Epidermal melanocyte (primary cell): Measurements from ENCODE around the gene MAP1S.

Source experiments
- DNase-seq: peaks from one replicate; pipeline ENCODE4 v3.0.0; 2011; ENCODE audit warnings: low spot score; ENCODE audit not compliant: insufficient read length

The MAP1S gene

DNA sequence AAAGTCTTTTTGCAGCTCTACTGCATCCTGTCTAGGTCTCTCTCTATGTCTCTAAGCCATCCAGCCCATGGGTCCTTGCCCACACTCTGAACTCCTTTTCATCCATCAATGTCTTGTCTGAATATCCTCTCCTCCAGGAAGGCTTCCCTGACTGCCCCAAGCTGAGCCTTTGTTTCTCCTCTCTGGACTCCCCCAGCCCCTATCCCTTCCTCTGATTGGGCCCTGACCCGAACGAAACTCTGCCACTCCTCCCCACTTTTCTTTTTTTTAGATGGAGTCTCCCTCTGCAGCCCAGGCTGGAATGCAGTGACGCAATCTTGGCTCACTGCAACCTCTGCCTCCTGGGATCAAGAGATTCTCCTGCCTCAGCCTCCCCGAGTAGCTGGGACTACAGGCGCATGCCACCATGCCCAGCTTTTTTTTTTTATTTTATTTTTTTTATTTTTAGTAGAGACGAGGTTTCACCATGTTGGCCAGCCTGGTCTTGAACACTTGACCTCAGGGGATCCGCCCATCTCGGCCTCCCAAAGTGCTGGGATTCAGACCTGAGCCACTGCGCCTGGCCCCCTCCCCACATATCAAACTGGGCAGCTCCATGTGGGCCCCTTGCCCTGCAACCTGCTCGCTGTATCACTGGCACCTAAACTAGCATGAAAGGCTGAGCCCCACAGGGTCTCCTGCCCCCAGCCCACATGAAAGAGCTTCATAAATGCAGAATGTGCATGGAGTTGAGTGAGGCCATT, 30.3 kb upstream of the MAP1S start:
- no peak for DNase-seq

DNA sequence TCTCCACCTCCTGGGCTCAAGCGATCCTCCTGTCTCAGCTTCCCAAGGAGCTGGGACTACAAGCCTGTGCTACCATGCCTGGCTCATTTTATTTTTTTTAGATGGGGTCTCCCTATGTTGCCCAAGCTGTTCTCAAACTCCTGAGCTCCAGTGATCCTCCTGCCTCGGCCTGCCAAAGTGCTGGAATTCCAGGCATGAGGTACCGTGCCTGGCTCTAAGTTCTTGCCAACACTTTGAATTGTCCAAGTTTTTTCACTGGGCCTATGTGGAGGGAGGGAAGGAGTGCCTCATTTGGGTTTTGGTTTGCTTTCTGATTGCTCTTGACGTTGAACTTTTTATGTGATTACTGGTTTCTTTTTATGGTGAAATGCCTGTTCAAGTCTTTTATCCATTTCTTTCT, 26.7 kb upstream of the MAP1S start:
- DNase-seq = no peak

DNA sequence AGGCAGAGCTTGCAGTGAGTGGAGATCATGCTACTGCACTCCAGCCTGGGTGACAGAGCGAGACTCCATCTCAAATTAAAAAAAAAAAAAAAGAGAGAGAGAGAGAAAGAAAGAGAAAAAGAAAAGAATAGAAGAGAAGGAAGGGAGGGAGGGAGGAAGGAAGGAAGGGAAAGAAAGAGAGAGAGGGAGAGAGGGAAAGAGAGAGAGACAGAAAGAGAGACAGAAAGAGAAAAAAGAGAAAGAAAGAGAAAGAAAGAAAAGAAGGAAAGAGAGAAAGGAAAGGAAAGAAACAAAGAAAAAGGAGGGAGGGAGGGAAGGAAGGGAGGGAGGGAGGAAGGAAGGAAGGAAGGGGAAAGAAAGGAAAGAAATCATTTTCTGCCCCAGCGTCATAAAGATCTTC, 24.1 kb upstream of the MAP1S start:
- DNase-seq = no peak

DNA sequence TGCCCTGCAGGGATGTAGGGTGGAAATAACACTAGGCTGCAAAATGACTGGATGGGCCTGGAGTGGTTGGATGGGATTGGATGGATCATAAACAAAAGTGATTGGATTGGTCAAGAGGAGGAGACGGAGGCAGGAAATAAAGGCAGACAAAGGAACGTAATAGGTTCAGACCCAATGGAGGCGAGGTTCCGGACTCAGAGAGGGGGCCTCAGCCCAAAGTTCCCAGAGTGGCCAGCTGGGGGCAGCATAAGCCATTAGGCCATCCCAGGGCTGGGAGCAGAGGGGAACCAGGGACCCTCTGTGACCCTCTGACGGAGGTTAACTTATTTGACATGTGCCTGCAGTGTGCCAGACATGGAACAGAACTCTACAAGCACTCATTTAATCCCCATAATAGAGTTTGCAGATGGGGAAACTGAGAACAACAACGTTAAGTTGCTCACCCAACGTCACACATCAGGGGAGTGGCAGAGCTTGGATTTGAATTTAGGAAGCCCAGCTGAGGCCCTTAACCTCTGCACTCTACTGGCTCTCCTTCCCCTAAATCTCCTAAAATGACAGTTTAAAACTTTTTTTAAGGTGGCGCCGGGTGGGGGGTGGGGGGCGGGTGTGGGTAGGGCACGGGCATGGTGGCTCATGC, 15.3 kb upstream of the MAP1S start:
- DNase-seq = no peak

DNA sequence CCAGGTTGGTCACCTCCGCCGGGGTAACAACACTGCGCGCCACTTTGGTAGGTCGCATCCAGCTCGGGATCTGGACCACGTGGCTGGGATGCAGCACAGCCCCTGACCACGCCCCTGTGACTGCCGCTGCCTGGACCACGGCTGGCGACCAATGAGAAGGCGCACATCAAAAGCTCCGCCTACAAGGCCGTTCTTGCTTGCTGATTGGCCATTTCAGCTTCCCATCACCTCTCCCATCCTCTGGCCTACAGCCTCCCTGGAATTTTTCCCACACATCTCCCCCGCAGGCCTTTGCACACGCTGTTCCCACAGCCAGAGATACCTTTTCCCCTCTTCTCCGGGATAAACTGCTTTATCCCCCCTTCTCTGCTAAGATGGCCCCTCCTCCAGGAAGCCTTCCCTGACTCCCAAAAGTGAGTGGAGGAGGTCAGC, 12.5 kb upstream of the MAP1S start:
- DNase-seq = no peak

DNA sequence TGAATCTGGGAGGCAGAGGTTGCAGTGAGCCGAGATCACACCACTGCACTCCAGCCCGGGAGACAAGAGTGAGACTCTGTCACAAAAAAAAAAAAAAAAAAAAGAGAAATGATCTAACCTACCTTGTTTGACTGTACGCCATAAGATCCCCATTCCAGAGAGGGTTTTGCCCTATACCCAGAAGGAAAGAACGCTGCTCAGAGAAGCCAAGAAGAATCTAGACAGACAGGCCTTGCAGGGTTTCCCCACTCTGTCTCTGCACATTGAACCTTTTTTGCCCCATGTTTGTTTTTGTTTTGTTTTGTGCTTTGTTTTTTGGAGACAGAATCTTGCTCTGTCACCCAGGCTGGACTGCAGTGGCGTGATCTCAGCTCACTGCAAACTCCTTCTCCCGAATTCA, 7.4 kb upstream of the MAP1S start:
- DNase-seq = no peak

DNA sequence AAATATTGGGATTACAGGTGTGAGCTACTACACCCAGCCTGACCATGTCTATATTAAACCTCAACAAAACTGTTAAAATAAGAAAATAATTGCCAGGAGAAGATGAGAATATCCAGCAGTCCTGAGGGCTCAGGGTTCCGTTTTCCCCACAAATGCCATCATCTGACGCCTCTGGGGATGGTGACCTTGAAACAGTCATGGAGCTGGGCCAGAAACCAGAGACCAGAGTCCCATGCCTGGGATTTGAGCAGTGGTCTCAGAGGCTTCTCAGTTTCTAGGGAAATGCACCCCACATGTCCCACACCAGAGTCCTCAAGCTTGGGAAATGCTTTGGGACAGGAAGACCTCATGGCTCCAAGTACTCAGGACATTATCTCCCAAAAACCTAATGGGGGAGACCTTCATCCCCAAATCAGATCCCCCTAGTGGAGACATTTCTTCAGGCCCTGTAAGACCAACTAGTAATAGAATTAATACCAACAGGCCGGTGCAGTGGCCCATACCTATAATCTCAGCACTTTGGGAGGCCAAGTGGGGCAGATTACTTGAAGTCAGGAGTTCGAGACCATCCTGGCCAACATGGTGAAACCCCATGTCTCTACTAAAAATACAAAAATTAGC, 2.9 kb upstream of the MAP1S start:
- DNase-seq = no peak

DNA sequence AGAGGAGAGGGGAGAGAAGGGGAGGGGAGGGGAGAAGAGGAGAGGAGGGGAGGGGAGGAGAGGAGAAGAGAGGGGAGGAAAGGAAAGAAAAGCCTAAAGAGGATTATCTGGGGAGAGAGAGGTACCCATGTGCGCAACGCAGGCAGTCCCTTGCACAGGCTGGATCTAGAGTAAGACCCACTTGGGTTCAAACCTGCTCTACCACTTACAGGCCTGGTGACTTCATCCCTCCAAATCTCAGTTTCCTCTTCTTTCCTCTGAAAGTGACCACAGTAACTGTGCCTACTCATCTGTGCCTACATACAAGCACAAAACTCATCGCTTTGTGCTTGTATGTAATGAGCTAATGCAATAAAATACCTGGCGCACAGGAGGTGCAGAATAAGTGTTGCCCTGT, 732 bp upstream of the MAP1S start:
- DNase-seq = no peak

DNA sequence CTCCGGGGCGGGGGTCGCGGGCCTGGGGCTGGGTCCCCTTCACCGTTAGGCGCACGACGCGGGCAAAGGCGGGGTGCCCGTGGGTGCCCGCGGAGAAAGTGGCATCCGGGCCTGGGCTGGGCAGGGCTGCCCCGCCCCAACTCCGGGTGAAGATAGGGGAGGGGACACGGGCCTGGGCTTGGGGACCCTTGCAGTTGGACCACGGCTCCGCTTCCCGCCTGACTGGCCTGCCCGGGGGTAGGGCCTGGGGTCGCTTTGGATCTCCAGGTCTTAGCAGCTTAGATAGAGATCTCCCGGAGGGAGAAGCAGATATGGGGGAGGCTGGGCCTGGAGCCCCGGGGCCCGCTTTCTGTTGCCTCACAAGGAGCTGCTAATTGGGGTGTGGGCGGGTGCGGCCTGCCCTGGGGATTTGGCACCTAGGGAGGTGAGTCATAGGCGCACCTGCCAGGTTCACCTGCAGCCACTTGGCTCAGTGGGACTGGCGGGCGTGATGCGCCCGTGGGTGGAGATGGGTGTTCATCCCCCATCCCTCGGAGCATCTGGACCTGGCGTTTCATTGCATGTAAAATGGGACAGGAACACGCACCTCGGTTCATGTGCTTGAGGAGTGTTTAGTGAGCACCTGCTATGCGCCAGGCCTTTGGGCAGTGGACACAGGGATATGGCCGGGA, 585 bp downstream of the MAP1S start:
- peak; percentile 13 for DNase-seq

DNA sequence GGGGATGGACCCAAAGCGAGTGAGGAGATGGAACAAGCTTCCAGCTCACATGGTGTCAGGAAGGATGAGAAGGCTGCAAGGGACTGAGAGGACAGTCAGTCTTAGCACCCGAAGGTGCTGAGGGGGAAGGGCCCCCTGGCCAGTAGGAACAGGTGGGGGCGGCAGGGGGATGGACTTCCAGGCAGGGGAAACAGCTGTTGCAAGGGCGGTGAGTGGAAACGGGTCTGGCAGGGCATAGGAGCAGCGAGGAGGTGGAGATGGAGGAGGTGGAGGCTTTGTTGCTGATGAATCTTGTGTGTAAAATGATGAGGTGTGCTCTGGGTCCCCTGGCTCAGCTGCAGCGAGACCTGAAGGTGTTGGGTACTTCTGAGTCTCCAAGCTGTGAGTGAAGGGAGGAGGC, 1.2 kb downstream of the MAP1S start:
- DNase-seq = peak; percentile 13

DNA sequence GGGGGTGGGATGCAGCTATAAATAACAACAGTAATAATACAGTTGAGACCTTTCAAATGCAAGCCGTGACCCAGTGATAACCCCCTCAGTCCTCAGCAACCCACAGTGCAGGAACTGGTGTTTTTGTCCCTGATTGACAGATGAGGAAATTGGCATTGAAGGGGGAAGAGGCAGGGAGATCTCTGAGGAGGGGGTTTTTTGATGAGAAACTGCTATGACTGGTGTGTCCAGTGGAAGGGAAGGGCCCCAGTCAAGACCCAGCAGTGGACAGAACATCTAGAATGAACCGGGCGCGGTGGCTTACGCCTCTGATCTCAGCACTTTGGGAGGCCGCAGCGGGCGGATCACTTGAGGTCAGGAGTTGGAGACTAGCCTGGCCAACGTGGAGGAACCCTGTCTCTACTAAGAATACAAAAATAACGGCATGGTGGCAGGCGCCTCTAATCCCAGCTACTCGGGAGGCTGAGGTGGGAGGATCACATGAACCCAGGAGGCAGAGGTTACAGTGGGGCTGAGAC, 1.9 kb downstream of the MAP1S start:
- peak; percentile 6 for DNase-seq

DNA sequence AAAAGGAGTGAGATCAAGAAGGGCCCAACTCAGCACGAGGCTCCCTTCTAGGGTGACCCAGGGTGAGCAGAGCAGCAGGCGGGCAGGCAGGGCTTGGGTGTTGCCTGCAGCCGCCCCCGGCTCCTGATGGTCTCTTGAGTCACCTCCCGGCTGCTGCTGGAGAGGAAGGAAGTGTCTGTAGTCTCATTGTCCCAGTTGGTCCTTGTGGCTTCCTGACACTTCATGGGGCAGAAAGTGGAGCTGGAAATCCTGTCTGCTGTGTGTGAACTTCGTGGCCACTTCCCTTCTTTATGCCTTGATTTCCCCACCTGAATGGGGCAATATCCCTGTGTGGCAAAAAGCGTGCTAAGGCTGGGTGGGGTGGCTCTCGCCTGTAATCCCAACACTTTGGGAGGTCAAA, 2.5 kb downstream of the MAP1S start:
- peak; percentile 17 for DNase-seq

DNA sequence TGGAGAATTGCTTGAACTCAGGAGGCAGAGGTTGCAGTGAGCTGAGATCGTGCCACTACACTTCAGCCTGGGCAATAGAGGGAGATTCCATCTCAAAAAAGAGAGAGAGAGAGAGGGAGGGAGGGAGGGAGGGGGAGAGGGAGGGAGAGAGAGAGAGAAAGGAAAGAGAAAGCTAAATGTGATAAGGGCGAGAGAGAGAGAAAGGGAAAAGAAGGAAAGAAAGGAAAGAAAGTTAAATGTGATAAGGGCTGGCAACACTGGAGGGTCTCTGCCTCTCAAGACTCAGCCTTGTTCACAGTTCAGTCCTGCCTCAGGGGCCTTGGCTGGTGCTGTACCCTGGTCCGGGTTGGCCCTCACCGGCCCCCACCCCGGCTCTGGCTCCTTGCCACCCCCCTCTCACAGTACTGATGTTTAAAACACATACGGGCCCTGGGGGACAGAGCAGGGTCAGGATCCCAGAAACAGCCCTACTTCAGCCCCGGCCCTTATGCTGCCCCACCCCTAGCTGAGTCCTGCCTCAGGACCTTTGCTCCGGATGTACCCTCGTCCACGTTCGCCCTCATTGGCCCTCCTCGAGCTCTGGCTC, 3.5 kb downstream of the MAP1S start:
- peak; percentile 14 for DNase-seq

DNA sequence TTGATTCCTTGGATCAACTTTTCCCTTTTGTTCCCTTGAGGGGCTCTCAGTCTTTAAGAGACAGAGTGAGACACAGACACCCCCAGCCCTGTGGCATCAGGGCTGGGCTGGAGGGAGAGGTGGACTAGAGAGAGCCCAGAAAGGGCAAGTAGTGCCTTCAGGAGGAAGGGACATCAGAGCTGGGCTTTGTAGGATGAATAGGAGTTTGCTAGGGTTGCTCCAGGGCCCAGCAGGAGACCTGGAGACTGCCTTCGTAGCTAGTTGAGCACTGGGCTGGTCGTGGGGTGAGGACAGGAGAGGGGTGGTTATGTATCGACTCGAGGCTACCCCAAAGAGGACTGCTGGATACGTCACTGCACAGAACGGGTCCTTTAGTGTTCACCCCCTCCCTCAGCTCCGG, 5.4 kb downstream of the MAP1S start:
- no peak for DNase-seq

DNA sequence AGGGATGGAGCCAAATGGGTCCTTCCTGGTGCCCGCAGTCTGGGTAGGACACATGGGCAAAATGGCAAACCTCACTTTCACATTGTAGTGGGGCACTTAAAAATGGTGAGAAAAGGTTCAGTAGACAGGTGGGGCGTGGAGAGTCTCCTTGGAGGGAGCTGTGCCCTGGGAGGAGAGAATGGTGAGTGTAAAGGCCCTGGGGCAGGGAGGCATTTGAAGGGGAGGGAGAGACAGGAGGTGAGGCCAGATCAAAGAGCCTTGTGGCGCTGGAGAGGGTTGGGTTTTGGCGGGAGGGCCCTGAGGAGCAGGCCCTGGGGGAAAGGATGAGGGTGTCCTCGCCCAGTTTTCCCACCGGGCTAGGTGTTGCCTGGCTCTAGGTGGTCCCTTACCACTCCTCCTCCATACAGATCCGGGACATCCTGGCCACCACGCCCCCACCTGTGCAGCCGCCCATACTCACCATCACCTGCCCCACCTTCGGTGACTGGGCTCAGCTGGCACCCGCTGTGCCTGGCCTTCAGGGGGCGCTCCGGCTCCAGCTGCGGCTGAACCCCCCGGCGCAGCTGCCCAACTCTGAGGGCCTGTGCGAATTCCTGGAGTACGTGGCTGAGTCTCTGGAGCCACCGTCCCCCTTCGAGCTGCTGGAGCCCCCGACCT, 6.3 kb downstream of the MAP1S start:
- no peak for DNase-seq

DNA sequence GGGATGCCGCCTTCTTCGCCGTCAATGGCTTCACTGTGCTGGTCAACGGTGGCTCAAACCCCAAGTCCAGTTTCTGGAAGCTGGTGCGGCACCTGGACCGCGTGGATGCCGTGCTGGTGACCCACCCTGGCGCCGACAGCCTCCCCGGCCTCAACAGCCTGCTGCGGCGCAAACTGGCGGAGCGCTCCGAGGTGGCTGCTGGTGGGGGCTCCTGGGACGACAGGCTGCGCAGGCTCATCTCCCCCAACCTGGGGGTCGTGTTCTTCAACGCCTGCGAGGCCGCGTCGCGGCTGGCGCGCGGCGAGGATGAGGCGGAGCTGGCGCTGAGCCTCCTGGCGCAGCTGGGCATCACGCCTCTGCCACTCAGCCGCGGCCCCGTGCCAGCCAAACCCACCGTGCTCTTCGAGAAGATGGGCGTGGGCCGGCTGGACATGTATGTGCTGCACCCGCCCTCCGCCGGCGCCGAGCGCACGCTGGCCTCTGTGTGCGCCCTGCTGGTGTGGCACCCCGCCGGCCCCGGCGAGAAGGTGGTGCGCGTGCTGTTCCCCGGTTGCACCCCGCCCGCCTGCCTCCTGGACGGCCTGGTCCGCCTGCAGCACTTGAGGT, 7.0 kb downstream of the MAP1S start:
- DNase-seq = no peak

DNA sequence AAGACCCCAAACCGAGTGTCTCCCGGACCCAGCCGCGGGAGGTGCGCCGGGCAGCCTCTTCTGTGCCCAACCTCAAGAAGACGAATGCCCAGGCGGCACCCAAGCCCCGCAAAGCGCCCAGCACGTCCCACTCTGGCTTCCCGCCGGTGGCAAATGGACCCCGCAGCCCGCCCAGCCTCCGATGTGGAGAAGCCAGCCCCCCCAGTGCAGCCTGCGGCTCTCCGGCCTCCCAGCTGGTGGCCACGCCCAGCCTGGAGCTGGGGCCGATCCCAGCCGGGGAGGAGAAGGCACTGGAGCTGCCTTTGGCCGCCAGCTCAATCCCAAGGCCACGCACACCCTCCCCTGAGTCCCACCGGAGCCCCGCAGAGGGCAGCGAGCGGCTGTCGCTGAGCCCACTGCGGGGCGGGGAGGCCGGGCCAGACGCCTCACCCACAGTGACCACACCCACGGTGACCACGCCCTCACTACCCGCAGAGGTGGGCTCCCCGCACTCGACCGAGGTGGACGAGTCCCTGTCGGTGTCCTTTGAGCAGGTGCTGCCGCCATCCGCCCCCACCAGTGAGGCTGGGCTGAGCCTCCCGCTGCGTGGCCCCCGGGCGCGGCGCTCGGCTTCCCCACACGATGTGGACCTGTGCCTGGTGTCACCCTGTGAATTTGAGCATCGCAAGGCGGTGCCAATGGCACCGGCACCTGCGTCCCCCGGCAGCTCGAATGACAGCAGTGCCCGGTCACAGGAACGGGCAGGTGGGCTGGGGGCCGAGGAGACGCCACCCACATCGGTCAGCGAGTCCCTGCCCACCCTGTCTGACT, 7.9 kb downstream of the MAP1S start:
- no peak for DNase-seq

DNA sequence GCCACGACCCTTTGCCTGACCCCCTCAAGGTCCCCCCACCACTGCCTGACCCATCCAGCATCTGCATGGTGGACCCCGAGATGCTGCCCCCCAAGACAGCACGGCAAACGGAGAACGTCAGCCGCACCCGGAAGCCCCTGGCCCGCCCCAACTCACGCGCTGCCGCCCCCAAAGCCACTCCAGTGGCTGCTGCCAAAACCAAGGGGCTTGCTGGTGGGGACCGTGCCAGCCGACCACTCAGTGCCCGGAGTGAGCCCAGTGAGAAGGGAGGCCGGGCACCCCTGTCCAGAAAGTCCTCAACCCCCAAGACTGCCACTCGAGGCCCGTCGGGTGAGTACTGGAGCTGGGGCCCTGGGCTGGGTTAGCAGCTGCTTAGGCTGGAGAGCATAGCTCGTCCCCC, 8.6 kb downstream of the MAP1S start:
- no peak for DNase-seq

DNA sequence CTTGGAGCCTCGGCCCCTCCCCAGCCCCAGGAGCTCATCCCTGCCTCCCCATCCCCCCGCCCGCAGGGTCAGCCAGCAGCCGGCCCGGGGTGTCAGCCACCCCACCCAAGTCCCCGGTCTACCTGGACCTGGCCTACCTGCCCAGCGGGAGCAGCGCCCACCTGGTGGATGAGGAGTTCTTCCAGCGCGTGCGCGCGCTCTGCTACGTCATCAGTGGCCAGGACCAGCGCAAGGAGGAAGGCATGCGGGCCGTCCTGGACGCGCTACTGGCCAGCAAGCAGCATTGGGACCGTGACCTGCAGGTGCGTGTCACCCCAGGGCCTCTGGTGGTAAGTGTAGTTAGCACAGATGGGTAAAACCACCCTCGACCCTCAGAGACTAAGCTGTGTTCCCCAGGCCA, 13.8 kb downstream of the MAP1S start:
- no peak for DNase-seq

DNA sequence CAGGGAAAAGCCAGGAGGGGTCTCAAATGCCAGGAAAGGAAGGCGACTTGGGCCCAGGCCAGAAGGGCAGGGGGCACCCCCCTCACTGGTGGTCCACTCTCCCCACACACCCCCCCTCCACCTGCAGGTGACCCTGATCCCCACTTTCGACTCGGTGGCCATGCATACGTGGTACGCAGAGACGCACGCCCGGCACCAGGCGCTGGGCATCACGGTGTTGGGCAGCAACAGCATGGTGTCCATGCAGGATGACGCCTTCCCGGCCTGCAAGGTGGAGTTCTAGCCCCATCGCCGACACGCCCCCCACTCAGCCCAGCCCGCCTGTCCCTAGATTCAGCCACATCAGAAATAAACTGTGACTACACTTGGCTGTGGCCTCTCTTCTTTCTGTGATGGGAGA, 14.9 kb downstream of the MAP1S start:
- DNase-seq = no peak
